ENCODE results near the gene LETM1.

DNA sequence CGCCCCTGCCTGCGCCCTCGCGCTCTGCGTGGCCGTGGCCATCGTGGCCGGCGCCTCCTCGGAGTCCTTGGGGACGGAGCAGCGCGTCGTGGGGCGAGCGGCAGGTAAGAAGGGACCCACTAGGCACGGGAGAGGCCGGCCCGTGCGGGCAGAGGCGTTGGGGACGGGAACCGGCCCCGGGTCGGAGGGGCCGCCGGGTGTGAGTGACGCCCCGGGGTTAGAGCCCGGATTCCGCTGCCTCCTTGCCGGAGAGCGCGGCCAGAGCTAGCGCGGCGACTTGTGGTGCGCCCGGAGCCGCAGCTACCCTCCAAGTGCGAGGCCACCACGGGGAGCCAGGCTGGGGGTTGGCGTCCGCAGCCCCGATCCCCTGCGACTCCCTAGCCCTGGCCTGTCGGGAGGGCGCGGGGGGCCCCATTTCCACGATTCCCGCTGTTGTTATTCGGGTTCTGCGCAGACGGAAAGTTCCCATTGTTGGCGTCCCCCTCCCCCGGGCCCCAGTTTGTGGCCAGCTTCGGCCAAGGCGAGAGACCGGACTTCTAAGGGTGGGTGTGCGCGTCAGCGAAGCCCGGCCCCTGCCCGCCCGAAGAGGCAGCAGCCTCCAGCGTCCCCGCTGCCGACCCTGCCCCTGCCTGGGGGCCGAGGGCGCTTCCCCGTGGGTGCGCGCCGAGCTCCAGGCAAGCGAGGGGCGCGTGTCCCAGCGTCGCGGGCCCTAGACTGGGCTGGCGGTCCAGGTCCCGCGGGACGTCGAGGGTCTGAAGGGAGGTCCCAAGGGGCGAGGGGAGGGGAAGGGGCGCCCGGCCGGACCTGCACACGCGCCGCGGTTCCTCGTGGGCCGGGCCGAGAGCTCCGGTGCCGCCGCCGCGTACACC, 61.8 kb downstream of the LETM1 start:
- 0 out of 2 replicates have a peak, but pooled peaks have one; percentile 57 for TF ChIP-seq EZH2phosphoT487 (IDR thresholded peaks at IDR 0.05; ENCODE audit: insufficient read depth, low read depth)
- TF ChIP-seq EZH2 (IDR thresholded peaks at IDR 0.05; ENCODE audit: insufficient read depth, poor library complexity, severe bottlenecking) = peak; percentile 98
